ENCODE data around the gene MAP2. TPM values are rescaled to one million over a fixed set of nuclear protein-coding genes. Genes with fewer than 3 reads are reported as not detected.

MAP2 gene
- total and polyA plus RNA-seq, 2 experiments from 2014 or later, result 2.9 to 4.4 TPM

GRCh38 chr2:209574515-209574914 lies 150.7 kb downstream of the MAP2 start:
- no peaks in the 10 kb centered on the region for H3F3A ChIP-seq (replicated peaks; ENCODE audit: low read depth)

More at GRCh38 chr2:209574515-209574914, 150.7 kb downstream of the MAP2 start:
- no peak overlapping the region for H3K27ac Mint-ChIP-seq
- H3K4me2 ChIP-seq, result no peak overlapping the region
- H3K4me1 ChIP-seq (ENCODE audit: insufficient read depth), result peaks cover 16% of the 10 kb centered on the region; the same call in 1 of the 2 replicates
- H3K36me3 ChIP-seq (ENCODE audit: insufficient read depth), result no peaks in the 10 kb centered on the region
- no peak overlapping the region for H2AFZ ChIP-seq
- DNase-seq (ENCODE audit: low spot score) (no peak), ATAC-seq (no peak)
- TF ChIP-seq JUNB (IDR thresholded peaks at IDR 0.05; ENCODE audit: unreplicated experiment) (no peak), NANOG (IDR thresholded peaks at IDR 0.05; ENCODE audit: borderline replicate concordance) (no peak), REST (IDR thresholded peaks at IDR 0.05; ENCODE audit: unreplicated experiment) (no peak), CREB1 (CRISPR knock-in tag; IDR thresholded peaks at IDR 0.05; ENCODE audit: low read depth) (no peak), STAT1 (IDR thresholded peaks at IDR 0.05; ENCODE audit: unreplicated experiment) (no peak), EZH2phosphoT487 (IDR thresholded peaks at IDR 0.05; ENCODE audit: unreplicated experiment) (no peak), EZH2 (IDR thresholded peaks at IDR 0.05; ENCODE audit: low read depth, unreplicated experiment) (no peak), CTCF (conservative IDR thresholded peaks at IDR 0.05; ENCODE audit: low read depth in 2 of 2) (no peak), ZNF331 (CRISPR knock-in tag; IDR thresholded peaks at IDR 0.05; ENCODE audit: low read depth) (no peak), POLR2AphosphoS5 (IDR thresholded peaks at IDR 0.05; ENCODE audit: low read depth) (no peak), ETS1 (IDR thresholded peaks at IDR 0.05) (no peak), ZNF114 (CRISPR knock-in tag; IDR thresholded peaks at IDR 0.05) (no peak)
- TF ChIP-seq, protein P1, sequence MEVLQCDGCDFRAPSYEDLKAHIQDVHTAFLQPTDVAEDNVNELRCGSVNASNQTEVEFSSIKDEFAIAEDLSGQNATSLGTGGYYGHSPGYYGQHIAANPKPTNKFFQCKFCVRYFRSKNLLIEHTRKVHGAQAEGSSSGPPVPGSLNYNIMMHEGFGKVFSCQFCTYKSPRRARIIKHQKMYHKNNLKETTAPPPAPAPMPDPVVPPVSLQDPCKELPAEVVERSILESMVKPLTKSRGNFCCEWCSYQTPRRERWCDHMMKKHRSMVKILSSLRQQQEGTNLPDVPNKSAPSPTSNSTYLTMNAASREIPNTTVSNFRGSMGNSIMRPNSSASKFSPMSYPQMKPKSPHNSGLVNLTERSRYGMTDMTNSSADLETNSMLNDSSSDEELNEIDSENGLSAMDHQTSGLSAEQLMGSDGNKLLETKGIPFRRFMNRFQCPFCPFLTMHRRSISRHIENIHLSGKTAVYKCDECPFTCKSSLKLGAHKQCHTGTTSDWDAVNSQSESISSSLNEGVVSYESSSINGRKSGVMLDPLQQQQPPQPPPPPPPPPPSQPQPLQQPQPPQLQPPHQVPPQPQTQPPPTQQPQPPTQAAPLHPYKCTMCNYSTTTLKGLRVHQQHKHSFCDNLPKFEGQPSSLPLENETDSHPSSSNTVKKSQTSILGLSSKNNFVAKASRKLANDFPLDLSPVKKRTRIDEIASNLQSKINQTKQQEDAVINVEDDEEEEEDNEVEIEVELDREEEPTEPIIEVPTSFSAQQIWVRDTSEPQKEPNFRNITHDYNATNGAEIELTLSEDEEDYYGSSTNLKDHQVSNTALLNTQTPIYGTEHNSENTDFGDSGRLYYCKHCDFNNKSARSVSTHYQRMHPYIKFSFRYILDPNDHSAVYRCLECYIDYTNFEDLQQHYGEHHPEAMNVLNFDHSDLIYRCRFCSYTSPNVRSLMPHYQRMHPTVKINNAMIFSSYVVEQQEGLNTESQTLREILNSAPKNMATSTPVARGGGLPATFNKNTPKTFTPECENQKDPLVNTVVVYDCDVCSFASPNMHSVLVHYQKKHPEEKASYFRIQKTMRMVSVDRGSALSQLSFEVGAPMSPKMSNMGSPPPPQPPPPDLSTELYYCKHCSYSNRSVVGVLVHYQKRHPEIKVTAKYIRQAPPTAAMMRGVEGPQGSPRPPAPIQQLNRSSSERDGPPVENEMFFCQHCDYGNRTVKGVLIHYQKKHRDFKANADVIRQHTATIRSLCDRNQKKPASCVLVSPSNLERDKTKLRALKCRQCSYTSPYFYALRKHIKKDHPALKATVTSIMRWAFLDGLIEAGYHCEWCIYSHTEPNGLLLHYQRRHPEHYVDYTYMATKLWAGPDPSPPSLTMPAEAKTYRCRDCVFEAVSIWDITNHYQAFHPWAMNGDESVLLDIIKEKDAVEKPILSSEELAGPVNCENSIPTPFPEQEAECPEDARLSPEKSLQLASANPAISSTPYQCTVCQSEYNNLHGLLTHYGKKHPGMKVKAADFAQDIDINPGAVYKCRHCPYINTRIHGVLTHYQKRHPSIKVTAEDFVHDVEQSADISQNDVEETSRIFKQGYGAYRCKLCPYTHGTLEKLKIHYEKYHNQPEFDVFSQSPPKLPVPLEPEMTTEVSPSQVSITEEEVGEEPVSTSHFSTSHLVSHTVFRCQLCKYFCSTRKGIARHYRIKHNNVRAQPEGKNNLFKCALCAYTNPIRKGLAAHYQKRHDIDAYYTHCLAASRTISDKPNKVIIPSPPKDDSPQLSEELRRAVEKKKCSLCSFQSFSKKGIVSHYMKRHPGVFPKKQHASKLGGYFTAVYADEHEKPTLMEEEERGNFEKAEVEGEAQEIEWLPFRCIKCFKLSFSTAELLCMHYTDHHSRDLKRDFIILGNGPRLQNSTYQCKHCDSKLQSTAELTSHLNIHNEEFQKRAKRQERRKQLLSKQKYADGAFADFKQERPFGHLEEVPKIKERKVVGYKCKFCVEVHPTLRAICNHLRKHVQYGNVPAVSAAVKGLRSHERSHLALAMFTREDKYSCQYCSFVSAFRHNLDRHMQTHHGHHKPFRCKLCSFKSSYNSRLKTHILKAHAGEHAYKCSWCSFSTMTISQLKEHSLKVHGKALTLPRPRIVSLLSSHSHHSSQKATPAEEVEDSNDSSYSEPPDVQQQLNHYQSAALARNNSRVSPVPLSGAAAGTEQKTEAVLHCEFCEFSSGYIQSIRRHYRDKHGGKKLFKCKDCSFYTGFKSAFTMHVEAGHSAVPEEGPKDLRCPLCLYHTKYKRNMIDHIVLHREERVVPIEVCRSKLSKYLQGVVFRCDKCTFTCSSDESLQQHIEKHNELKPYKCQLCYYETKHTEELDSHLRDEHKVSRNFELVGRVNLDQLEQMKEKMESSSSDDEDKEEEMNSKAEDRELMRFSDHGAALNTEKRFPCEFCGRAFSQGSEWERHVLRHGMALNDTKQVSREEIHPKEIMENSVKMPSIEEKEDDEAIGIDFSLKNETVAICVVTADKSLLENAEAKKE (CRISPR knock-in tag; IDR thresholded peaks at IDR 0.05), result no peak
- H3K27ac ChIP-seq (ENCODE audit: low read depth), result no peak overlapping the region
- H4K20me1 ChIP-seq (replicated peaks; ENCODE audit: insufficient read depth), result no peaks in the 10 kb centered on the region
- no peaks in the 10 kb centered on the region for H3K9me2 ChIP-seq (ENCODE audit: insufficient read depth)
- H3K4me3 Mint-ChIP-seq, result no peak overlapping the region
- H3K36me3 Mint-ChIP-seq (ENCODE audit: low read depth), result no peaks in the 10 kb centered on the region
- no peaks in the 10 kb centered on the region for H3K27me3 ChIP-seq (ENCODE audit: insufficient read depth)
- H3K79me2 ChIP-seq (replicated peaks; ENCODE audit: insufficient read depth), result no peaks in the 10 kb centered on the region
- peaks cover 19% of the 10 kb centered on the region for H3K4me1 Mint-ChIP-seq
- no peak overlapping the region for H3K4me3 ChIP-seq
- no peaks in the 10 kb centered on the region for H3K9me3 Mint-ChIP-seq
- peaks cover 2% of the 10 kb centered on the region for H3K27me3 Mint-ChIP-seq (ENCODE audit: insufficient read depth, low read depth, poor library complexity)

Measured in GM23338 (cell line).